Thyroid gland (tissue), 4 donors: Measurements from ENCODE around the gene MKNK1.

Experiments used
- POLR2A ChIP-seq, 2 donors: fragments of 450-650 bp; IDR thresholded peaks; one replicate each; pipeline ENCODE4 v1.6.1; 2017; ENCODE audit warnings: antibody characterized with exemption in 2 of 2, mild to moderate bottlenecking in 2 of 2, moderate library complexity in 1 of 2
- TF ChIP-seq, protein P1 (sequence below), 6 experiments: fragments of 200-600 bp in 3 of 6; fragments of 450-650 bp in 3 of 6; sonication (generic) in 3 of 6; IDR thresholded peaks; one replicate each; pipeline ENCODE4 v1.5.1; 2016 to 2019; ENCODE audit warnings: antibody characterized with exemption in 6 of 6, mild to moderate bottlenecking in 2 of 6, inconsistent platforms in 1 of 6, moderate library complexity in 1 of 6

DNA sequence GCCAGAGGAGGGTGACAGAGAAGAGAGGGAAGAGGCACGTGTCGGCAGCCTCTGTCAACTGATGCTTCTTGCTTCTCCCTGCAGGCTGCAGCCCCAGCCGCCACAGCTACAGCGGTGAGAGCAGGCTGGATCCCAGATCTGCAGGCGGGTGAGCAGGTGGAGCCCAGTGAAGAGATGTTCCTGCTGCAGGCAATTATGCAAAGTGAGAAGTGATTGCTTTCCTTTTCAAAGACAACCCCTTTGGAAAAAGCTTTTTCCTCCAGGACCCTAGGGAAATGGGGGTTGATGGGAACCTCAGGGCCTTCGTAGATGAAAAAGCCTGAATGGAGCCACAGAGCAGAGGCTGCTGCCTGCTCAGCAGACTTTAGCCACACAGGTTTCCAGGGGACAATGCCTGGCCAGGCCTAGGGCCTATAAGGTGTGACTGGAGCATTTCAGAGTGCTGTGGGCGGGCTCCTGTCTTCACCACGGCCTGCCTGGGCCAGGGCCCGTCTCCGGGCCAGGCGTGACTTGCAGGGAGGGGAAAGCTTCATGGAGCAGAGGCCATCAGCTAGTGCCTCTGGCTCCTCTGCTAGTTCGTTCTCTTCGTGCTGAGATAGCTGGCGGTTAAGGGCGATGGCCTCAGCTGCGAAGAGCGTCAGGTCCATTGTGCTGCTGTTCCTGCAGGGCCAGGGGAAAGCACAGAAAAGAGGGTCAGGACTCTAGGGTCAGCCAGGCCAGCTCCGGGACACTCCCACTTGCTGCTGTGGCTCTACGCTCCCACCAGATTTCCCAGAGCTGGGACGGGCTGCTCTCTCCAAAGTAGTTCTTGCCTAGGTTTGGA, 45.7 kb downstream of the MKNK1 start:
- TF ChIP-seq, protein P1, sequence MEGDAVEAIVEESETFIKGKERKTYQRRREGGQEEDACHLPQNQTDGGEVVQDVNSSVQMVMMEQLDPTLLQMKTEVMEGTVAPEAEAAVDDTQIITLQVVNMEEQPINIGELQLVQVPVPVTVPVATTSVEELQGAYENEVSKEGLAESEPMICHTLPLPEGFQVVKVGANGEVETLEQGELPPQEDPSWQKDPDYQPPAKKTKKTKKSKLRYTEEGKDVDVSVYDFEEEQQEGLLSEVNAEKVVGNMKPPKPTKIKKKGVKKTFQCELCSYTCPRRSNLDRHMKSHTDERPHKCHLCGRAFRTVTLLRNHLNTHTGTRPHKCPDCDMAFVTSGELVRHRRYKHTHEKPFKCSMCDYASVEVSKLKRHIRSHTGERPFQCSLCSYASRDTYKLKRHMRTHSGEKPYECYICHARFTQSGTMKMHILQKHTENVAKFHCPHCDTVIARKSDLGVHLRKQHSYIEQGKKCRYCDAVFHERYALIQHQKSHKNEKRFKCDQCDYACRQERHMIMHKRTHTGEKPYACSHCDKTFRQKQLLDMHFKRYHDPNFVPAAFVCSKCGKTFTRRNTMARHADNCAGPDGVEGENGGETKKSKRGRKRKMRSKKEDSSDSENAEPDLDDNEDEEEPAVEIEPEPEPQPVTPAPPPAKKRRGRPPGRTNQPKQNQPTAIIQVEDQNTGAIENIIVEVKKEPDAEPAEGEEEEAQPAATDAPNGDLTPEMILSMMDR (IDR thresholded peaks at IDR 0.05) = no peak
- no peak for TF ChIP-seq POLR2A (IDR thresholded peaks at IDR 0.05)
